T-helper 1 cell (primary cell): ENCODE data around the gene DRC7.
"Not testable (repeated sequence)": the region's sequence is repeated elsewhere in the genome, so short reads cannot be mapped to it uniquely, and the experiment has no call there.

ENCODE experiments used
- DNase-seq, 5 donors: peaks; one replicate each; pipeline ENCODE4 v3.0.0-alpha.2; 2012 to 2020

The DRC7 gene

GRCh38 chr16:57765160-57765728 lies 70.6 kb downstream of the DRC7 start:
- no peak for DNase-seq

- DNase-seq: no peak
Measured at GRCh38 chr16:57766714-57767348, 72.2 kb downstream of the DRC7 start.

GRCh38 chr16:57769541-57770145 lies 75.0 kb downstream of the DRC7 start:
- no peak for DNase-seq

- no peak for DNase-seq
Measured at GRCh38 chr16:57770361-57770760, 75.8 kb downstream of the DRC7 start.

GRCh38 chr16:57771141-57771785 lies 76.7 kb downstream of the DRC7 start:
- no peak for DNase-seq

GRCh38 chr16:57773019-57773418 lies 78.4 kb downstream of the DRC7 start:
- no peak for DNase-seq

GRCh38 chr16:57773655-57774295 lies 79.2 kb downstream of the DRC7 start:
- DNase-seq: no peak

- DNase-seq: no peak
Measured at GRCh38 chr16:57774705-57775285, 80.2 kb downstream of the DRC7 start.

- no peak for DNase-seq
Measured at GRCh38 chr16:57775661-57776469, 81.3 kb downstream of the DRC7 start.

- no peak for DNase-seq
Measured at GRCh38 chr16:57778658-57779057, 84.1 kb downstream of the DRC7 start.

GRCh38 chr16:57779836-57780235 lies 85.2 kb downstream of the DRC7 start:
- DNase-seq: not testable (repeated sequence)

GRCh38 chr16:57781349-57781740 lies 86.7 kb downstream of the DRC7 start:
- no peak for DNase-seq
